ENCODE data around the gene TXNRD1.

- TF ChIP-seq CTCF (IDR thresholded peaks at IDR 0.05) (no peak), POLR2A (IDR thresholded peaks at IDR 0.05; ENCODE audit: low read depth) (no peak), EP300 (IDR thresholded peaks at IDR 0.05) (no peak), POLR2AphosphoS5 (IDR thresholded peaks at IDR 0.05) (no peak)
Measured at GRCh38 chr12:104315326-104316224, 100.0 kb downstream of the TXNRD1 start.

All from esophagus muscularis mucosa (tissue), 4 donors.